GM13977 (cell line): ENCODE measurements around the gene SMAP2.

Experiments used
- DNase-seq: peaks from one replicate; pipeline ENCODE4 v3.0.0; 2012; ENCODE audit warnings: low spot score
- CTCF ChIP-seq: IDR thresholded peaks from 2 replicates; pipeline ENCODE4 v1.5.1; 2012; ENCODE audit warnings: mild to moderate bottlenecking, control low read depth; ENCODE audit not compliant: insufficient read depth; ENCODE audit errors: extremely low read depth, missing control alignments
- in situ Hi-C: fragments of 300-500 bp; cut with MboI; formaldehyde crosslinking; loops from one replicate; pipeline ENCODE4 v1.12.0; 2022; ENCODE audit warnings: low sequenced_read_pairs, low pct_unique_long_range_greater_than_20kb, mixed read lengths, inconsistent platforms; ENCODE audit not compliant: unreplicated experiment

Gene SMAP2

GRCh38 chr1:40413527-40414252 lies 40.2 kb downstream of the SMAP2 start:
- in situ Hi-C loops: no loop called here
- DNase-seq: no peak
- no peak for TF ChIP-seq CTCF

- TF ChIP-seq CTCF: no peak
- in situ Hi-C loops: no loop called here
- no peak for DNase-seq
These were observed 40.8 kb downstream of the SMAP2 start for GRCh38 chr1:40414331-40414730.

GRCh38 chr1:40416709-40417108 lies 43.2 kb downstream of the SMAP2 start:
- in situ Hi-C loops: no loop called here
- no peak for TF ChIP-seq CTCF
- DNase-seq: no peak

- no peak for TF ChIP-seq CTCF
- DNase-seq: no peak
- in situ Hi-C loops: no loop called here
These were observed 48.2 kb downstream of the SMAP2 start for GRCh38 chr1:40421431-40422384.

GRCh38 chr1:40422630-40423263 lies 49.2 kb downstream of the SMAP2 start:
- in situ Hi-C loops: no loop called here
- no peak for DNase-seq
- no peak for TF ChIP-seq CTCF

- TF ChIP-seq CTCF: no peak
- DNase-seq: no peak
- in situ Hi-C loops: no loop called here
These were observed 49.7 kb downstream of the SMAP2 start for GRCh38 chr1:40423264-40423642.
